ENCODE data around the gene ELK3. TPM values are rescaled to one million over a fixed set of nuclear protein-coding genes. Genes with fewer than 3 reads are reported as not detected.

ELK3 gene
- total RNA-seq, 1 donor from 2014 or later: 4.8 TPM

DNA sequence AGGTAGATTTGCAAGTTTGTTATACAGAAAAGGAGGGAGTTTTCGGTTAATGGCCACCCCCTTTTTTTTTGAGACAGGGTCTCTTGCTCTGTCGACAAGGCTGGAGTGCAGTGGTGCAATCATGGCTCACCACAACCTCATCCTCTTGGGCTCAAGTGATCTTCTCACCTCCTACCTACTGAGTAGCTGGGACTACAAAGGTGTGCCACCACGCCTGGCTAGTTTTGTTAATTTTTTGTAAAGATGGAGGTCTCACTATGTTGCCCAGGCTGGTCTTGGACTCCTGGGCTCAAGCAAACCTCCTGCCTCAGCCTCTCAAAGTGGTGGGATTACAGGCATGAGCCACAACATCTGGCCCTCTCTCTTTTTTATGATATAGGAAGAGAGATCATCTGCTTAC, 111.5 kb downstream of the ELK3 start:
- Mint-ChIP-seq H3K9me3 (no peaks in the 10 kb centered on the region), H3K4me1 (peaks cover 27% of the 10 kb centered on the region), H3K36me3 (peaks cover 27% of the 10 kb centered on the region), H3K27me3 (ENCODE audit: insufficient read depth, low read depth) (no peaks in the 10 kb centered on the region), H3K4me3 (no peak overlapping the region), H3K27ac (no peak overlapping the region)
- H3K27me3 ChIP-seq: no peaks in the 10 kb centered on the region
- H3K4me3 ChIP-seq: no peak overlapping the region
- TF ChIP-seq, protein P1, sequence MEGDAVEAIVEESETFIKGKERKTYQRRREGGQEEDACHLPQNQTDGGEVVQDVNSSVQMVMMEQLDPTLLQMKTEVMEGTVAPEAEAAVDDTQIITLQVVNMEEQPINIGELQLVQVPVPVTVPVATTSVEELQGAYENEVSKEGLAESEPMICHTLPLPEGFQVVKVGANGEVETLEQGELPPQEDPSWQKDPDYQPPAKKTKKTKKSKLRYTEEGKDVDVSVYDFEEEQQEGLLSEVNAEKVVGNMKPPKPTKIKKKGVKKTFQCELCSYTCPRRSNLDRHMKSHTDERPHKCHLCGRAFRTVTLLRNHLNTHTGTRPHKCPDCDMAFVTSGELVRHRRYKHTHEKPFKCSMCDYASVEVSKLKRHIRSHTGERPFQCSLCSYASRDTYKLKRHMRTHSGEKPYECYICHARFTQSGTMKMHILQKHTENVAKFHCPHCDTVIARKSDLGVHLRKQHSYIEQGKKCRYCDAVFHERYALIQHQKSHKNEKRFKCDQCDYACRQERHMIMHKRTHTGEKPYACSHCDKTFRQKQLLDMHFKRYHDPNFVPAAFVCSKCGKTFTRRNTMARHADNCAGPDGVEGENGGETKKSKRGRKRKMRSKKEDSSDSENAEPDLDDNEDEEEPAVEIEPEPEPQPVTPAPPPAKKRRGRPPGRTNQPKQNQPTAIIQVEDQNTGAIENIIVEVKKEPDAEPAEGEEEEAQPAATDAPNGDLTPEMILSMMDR (IDR thresholded peaks at IDR 0.05): no peak
- no peak for TF ChIP-seq EZH2phosphoT487 (IDR thresholded peaks at IDR 0.05)
- no peak for TF ChIP-seq EZH2 (IDR thresholded peaks at IDR 0.05)
- H3K9ac ChIP-seq: no peak overlapping the region
- peaks cover under 1% of the 10 kb centered on the region for H3K36me3 ChIP-seq
- peaks cover 24% of the 10 kb centered on the region for H3K79me2 ChIP-seq (ENCODE audit: low read depth)
- peaks cover 43% of the 10 kb centered on the region for H3K4me1 ChIP-seq
- H3F3A ChIP-seq (ENCODE audit: low read depth): peaks cover 34% of the 10 kb centered on the region
- no peak overlapping the region for H3K4me2 ChIP-seq
- H4K20me1 ChIP-seq (ENCODE audit: low read depth): no peaks in the 10 kb centered on the region
- DNase-seq (ENCODE audit: low spot score): no peak
- H2AFZ ChIP-seq (replicated peaks): no peak overlapping the region
- no peaks in the 10 kb centered on the region for H3K9me3 ChIP-seq (ENCODE audit: low read depth)
- no peak overlapping the region for H3K27ac ChIP-seq

DNA sequence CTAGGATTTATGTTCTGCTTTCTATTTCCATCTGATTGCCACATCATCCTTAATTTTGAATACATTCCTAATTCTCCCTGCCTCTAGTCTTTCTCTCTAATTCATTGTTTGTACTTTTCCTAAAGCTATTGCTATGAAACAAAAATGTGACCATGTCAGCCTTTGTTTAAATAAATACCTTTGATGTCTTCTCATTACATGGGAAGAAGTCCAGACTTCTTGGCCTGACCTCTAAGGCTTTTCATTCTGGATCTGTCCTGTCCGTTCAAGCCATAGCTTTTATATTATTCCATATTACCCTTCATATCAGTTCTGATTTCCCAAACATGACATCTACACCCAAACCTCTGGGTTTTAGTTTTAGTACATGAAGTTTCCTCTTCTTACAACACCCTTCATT, 114.7 kb downstream of the ELK3 start:
- TF ChIP-seq, protein P1 (IDR thresholded peaks at IDR 0.05): no peak
- TF ChIP-seq EZH2phosphoT487 (IDR thresholded peaks at IDR 0.05): no peak
- no peak for TF ChIP-seq EZH2 (IDR thresholded peaks at IDR 0.05)
- H3K9me3 ChIP-seq (ENCODE audit: low read depth): no peaks in the 10 kb centered on the region
- peaks cover 14% of the 10 kb centered on the region for H3K4me1 ChIP-seq
- H3K4me2 ChIP-seq: no peak overlapping the region
- H3K4me3 ChIP-seq: no peak overlapping the region
- Mint-ChIP-seq H3K9me3 (no peaks in the 10 kb centered on the region), H3K36me3 (peaks cover 28% of the 10 kb centered on the region), H3K27ac (no peak overlapping the region), H3K4me3 (no peak overlapping the region), H3K27me3 (ENCODE audit: insufficient read depth, low read depth) (no peaks in the 10 kb centered on the region), H3K4me1 (peaks cover 11% of the 10 kb centered on the region)
- H2AFZ ChIP-seq (replicated peaks): no peak overlapping the region
- peaks cover 16% of the 10 kb centered on the region for H3K79me2 ChIP-seq (ENCODE audit: low read depth)
- H4K20me1 ChIP-seq (ENCODE audit: low read depth): no peaks in the 10 kb centered on the region
- no peak for DNase-seq (ENCODE audit: low spot score)
- no peaks in the 10 kb centered on the region for H3K27me3 ChIP-seq
- peaks cover 18% of the 10 kb centered on the region for H3K36me3 ChIP-seq
- no peak overlapping the region for H3K9ac ChIP-seq
- H3K27ac ChIP-seq: peak overlapping the region; percentile 20
- peaks cover 22% of the 10 kb centered on the region for H3F3A ChIP-seq (ENCODE audit: low read depth)

DNA sequence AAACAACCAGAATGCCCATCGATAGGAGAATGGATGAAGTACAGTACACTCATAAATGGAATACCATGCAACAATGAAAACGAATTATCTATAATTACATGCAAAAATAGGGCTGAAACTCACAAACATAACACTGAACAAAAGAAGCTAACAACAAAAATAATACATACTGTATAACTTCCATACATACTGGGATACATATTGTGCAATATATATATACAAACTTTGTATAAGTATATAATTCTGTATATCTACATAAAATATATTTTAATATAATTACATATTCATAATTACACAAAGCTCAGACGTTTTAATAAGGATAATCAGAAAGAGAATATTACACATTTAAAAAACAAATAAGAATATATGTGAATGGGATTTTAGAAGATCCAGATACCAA, 115.9 kb downstream of the ELK3 start:
- no peak overlapping the region for H2AFZ ChIP-seq (replicated peaks)
- no peak overlapping the region for H3K4me3 Mint-ChIP-seq
- H3K27ac ChIP-seq: no peak overlapping the region
- no peaks in the 10 kb centered on the region for H3K27me3 ChIP-seq
- no peak overlapping the region for H3K4me2 ChIP-seq
- H3K9me3 ChIP-seq (ENCODE audit: low read depth): no peaks in the 10 kb centered on the region
- peaks cover 2% of the 10 kb centered on the region for H3K4me1 ChIP-seq
- no peak overlapping the region for H3K4me3 ChIP-seq
- peaks cover under 1% of the 10 kb centered on the region for H3K4me1 Mint-ChIP-seq
- no peak for DNase-seq (ENCODE audit: low spot score)
- peaks cover 2% of the 10 kb centered on the region for H3K27me3 Mint-ChIP-seq (ENCODE audit: insufficient read depth, low read depth)
- H4K20me1 ChIP-seq (ENCODE audit: low read depth): no peaks in the 10 kb centered on the region
- no peak overlapping the region for H3K9ac ChIP-seq
- H3K9me3 Mint-ChIP-seq: no peaks in the 10 kb centered on the region
- peaks cover 27% of the 10 kb centered on the region for H3K79me2 ChIP-seq (ENCODE audit: low read depth)
- peaks cover 28% of the 10 kb centered on the region for H3K36me3 Mint-ChIP-seq
- H3F3A ChIP-seq (ENCODE audit: low read depth): peaks cover 10% of the 10 kb centered on the region
- H3K27ac Mint-ChIP-seq: no peak overlapping the region
- peaks cover 18% of the 10 kb centered on the region for H3K36me3 ChIP-seq
- no peak for TF ChIP-seq EZH2phosphoT487 (IDR thresholded peaks at IDR 0.05)
- no peak for TF ChIP-seq EZH2 (IDR thresholded peaks at IDR 0.05)
- TF ChIP-seq, protein P1 (IDR thresholded peaks at IDR 0.05): no peak
